NCI-H187 (cell line): ENCODE data around the gene PSMB7.

Experiments
- DNase-seq, 2 experiments: peaks; one replicate each; lab custom pipeline; 2025; lab: John Stamatoyannopoulos, UW

PSMB7 gene

DNA sequence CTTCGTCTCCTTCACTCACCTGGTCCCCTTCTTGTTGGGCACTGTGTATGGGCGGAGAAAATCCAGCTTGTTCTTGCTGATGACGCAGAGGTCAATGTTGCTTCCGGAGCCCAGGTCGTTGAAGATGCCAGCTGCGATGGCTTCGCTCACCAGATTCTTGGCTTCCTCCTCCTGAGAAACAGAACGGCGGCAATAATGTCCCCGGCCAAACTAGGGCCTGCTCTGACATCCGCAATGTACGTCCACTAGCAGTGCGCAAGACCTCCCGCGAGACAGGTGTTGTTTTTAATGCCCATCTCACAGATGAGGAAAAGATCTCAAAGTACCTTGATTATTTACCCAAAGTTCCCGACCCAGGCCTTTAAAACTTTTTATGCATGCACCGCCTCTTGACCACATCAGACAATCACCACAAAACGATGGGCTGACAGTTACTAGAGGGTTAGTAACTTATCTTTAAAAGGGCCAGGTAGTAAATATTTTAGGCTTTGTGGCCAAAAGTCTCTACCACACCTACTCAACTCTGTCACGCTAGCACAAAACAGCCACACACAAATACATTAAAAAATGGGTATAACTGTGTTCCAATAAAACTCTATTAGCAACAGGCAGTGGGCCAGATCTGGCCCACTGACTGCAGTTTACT is 58.4 kb downstream of the PSMB7 start:
- DNase-seq = no peak

- no peak for DNase-seq
Measured at GRCh38 chr9:124355941-124356744, 59.1 kb downstream of the PSMB7 start.

- DNase-seq = no peak
Measured at GRCh38 chr9:124355039-124355940, 60.0 kb downstream of the PSMB7 start.

GRCh38 chr9:124354346-124355038 is 60.8 kb downstream of the PSMB7 start:
- DNase-seq = no peak

GRCh38 chr9:124353811-124354274 is 61.4 kb downstream of the PSMB7 start:
- DNase-seq = no peak

GRCh38 chr9:124353166-124353768 is 62.0 kb downstream of the PSMB7 start:
- no peak for DNase-seq

- no peak for DNase-seq
Measured at GRCh38 chr9:124352616-124353015, 62.6 kb downstream of the PSMB7 start.

- no peak for DNase-seq
Measured at GRCh38 chr9:124351672-124352468, 63.4 kb downstream of the PSMB7 start.

DNA sequence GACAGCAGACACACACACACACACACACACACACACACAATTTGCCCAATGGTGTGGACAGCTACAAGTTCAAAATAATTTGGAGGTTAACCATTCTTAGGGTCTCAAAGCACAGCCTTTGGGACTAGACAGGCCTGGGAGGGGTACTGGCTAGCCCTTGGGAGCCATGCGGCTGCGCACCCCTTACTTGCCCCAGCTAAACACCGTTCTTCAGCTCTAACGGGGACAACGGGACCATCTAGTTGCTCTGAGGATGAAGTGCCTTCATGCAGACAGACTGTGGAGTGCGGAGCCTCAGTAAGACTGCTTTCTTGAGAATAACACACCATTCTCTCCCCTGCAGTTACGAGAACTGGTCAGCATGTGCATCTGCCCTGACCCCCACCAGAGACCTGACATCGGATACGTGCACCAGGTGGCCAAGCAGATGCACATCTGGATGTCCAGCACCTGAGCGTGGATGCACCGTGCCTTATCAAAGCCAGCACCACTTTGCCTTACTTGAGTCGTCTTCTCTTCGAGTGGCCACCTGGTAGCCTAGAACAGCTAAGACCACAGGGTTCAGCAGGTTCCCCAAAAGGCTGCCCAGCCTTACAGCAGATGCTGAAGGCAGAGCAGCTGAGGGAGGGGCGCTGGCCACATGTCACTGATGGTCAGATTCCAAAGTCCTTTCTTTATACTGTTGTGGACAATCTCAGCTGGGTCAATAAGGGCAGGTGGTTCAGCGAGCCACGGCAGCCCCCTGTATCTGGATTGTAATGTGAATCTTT is 64.6 kb downstream of the PSMB7 start:
- no peak for DNase-seq

DNA sequence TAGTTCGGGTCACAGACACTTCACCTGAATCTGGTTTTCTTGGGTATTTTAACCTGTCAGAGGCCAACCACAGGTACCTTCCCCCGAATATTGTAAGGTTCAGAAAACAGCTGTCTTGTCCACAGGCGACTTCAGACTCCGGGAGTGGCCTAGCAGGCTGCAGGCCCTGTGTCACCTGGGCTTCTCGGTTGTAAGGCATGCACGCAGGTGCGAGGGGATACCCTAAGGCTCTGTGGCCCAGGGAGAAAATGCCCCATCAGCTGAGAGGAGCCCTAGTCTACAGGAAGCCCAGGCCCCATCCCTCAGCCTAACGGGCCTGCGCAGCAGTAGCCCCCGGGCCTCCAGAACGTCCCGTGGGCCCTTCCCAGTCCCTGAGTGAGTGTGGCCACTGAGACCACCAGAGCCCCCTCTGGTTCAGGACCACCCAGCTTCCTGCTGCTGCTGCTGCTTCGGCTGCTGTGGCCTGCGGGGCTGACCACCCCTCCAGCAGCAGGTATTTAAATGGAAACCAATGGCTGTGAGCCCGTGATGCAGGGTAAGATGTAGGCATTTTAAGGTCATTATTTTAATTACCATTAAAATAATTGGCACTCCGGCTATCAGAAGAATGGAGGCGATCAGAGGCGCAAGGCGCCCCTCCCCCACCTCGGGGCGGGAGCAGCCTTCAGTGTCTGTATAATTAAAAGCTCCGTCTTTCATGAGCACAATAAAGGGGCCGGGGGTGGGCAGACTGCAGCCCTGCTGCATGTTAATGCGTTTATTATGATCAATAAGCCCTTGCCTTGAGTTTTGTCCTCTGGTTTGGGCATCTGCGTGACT is 65.4 kb downstream of the PSMB7 start:
- DNase-seq = no peak

DNA sequence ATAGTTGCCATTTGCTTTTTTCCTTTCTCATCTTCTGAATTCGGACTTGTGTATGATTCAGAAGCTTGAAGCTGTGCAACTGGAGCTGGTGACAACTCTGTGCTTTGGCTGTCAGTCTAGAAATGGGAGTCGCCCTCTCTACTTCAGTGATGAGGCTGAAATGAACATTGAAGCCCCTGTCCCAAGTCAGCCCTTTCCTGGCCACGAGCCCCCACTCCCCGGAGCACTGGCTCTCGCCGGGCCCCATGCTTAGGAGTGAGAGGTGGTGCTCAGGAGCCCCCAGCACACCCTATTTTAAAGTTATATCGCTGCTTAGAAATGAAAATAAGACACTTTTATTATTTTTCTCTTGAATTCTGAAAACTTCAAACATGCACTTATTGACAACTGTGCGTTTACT is 66.0 kb downstream of the PSMB7 start:
- no peak for DNase-seq

- DNase-seq = no peak
Measured at GRCh38 chr9:124348831-124349230, 66.4 kb downstream of the PSMB7 start.

DNA sequence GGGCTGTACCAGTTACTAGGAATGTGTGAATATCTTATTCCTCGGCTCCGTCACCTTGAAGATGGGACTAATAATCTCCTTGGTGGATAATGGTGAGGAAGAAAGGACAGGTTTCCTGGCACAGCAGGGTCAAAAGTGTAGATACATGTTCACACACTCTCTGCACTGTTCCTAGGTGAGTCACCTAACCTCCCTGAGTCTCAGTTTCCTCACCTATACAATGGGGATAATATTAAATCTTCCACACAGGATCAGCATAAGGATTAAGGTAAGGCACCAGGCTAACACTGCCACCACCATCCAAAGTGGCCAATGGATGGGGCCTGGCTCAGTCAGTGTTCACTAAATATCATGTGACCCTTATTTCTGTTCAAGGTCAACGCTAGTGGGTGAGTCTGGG is 66.9 kb downstream of the PSMB7 start:
- DNase-seq = no peak

- DNase-seq = no peak
Measured at GRCh38 chr9:124347968-124348358, 67.3 kb downstream of the PSMB7 start.

DNA sequence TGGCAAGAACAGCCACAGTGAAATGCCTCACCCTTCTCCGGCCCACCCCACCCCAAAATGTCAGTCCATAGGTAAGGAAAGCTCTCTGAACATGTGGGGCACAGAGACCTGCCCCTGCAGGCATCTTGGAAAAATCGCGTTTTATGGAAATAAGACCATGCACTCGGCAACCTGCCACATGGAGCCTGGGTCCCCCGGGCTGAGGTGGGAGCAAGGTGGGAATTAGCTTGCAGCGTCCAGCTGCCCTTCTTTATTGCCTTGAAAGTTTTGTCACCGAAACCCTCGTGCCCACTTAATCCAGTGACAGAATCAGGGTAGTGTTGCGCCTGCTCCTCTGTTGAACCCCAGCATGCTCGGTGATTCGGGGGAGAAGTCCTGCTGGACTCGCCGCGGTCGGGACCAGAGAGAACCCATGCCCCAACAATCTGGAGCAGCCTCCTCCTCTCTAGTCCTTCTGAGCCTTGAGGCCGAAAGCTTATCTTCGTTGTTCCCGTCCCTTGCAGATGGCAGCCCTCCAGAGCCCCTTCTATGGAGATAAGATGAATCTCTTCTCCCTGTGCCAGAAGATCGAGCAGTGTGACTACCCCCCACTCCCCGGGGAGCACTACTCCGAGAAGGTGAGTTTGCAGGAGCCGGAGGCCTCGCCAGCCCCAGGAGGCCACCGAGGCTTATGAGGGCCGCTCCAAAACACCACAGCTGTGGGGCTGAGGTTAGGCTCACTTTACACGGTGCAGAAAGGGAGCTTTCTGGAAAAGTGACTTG is 67.9 kb downstream of the PSMB7 start:
- no peak for DNase-seq

DNA sequence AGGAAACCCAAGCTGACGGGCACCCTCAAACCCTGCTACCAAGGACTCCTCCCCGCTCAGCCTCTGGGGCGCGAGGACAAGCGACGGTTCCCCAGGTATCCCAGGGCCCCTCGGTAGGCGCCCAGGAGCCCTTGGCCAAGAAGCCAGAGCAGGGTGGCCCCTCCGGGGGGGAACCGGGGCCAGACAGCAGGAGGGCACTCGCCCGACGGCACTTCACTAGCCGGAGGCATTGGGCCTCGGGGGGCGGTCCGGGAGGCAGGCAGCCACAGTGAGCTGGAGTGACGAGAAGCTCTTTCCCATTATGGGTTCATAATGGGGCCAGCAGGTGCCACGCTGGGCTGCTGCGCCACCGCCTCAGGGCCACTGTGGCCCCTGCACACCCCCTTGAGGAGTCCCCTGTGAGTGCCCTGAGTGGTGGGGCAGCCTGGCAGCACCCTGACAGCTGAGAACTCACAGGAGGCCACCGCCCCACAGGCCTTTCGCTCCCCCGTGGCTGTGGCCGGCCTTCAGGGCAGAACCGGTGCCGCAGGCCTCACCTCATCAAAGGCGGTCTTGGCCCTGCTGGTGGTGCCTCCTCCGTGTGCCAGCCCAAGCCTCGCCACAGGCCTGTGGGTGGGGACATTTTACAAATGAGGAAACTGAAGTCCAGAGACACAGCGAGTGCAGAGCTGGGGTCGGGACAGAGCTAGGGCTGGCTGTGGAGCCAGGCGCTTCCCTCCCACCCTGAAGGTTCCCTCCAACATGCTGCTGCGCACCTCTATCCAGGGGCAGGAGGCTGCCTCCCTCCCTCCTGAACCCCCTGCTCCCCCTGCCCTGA is 68.7 kb downstream of the PSMB7 start:
- DNase-seq = no peak

DNA sequence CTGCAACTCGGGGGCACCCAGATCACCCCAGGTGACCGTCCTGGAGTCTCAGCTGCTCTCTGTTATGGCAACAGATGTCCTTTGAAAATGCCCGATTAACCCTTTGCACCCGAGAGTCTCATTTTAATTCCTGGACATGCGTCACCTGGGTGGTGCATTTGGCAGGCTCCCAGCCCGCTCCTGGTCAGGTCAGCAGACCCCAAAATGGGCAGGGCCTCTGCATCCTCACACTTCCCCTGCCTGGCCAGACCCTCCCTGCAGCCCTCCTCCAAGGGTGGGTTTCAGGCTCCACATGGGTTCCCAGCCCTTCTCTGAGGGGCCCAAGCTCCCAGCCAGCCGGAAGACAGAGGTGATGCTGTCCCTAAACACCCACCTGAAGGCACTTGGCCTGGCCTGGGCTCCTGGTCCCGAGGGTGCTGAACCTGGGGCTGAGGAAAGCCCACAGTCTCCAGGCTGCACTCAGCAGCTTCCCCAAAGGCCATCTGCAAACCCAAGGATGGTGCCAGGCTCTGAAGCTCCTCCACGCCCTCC is 69.4 kb downstream of the PSMB7 start:
- DNase-seq = no peak
